Endothelial cell of umbilical vein (primary cell): Measurements from ENCODE around the gene USP28. TPM values are rescaled to one million over a fixed set of nuclear protein-coding genes. Genes with fewer than 3 reads are reported as not detected.

ENCODE experiments used
- BruUV-seq: library from RNA; stranded (reverse); fragments of 400-500 nt; replicated peaks from 2 replicates; lab custom pipeline; 2021; lab: Mats Ljungman, UMichigan
- CTCF ChIA-PET: fragments of 300-600, 350-600 bp; sonication (Branson Sonifier 250); formaldehyde crosslinking; loops from one replicate; lab custom pipeline; 2021; ENCODE audit warnings: antibody characterized with exemption, inconsistent platforms; lab: Charles Lee
- POLR2A ChIA-PET: fragments of 300-600, 350-600 bp; sonication (Branson Sonifier 250); formaldehyde crosslinking; loops from one replicate; lab custom pipeline; 2021; ENCODE audit warnings: antibody characterized with exemption, inconsistent platforms; lab: Charles Lee
- DNase-seq: peaks from one replicate; pipeline ENCODE4 v3.0.0-alpha.2; 2011; ENCODE audit warnings: low read depth, low spot score
- FAIRE-seq: peaks from 2 replicates; lab custom pipeline; 2011; peaks lifted over from hg19 to GRCh38; lab: Jason Lieb, UNC
- H2AFZ ChIP-seq: 2 replicates; pipeline ENCODE4 v1.6.0; 2012; ENCODE audit warnings: low read depth, low read length, control low read depth, inconsistent platforms
- H3K27ac ChIP-seq: 2 replicates; pipeline ENCODE4 v1.5.1; 2011; ENCODE audit warnings: low read depth, mild to moderate bottlenecking, control low read depth, low read length, moderate library complexity; ENCODE audit not compliant: insufficient read depth
- H3K27me3 ChIP-seq, 2 experiments: 2 replicates each; pipeline versions ENCODE4 v1.6.0 to v1.6.1; 2011; ENCODE audit warnings: low read length in 2 of 2, mixed read lengths in 1 of 2; ENCODE audit not compliant: control insufficient read depth in 2 of 2, insufficient read depth in 2 of 2
- H3K36me3 ChIP-seq, 2 experiments: 2 replicates in 1 of 2; 3 replicates in 1 of 2; pipeline ENCODE4 v1.5.1; 2011; ENCODE audit warnings: low read length in 2 of 2, mild to moderate bottlenecking in 1 of 2, moderate library complexity in 1 of 2; ENCODE audit not compliant: control insufficient read depth in 2 of 2, insufficient read depth in 2 of 2; ENCODE audit errors: extremely low read depth in 1 of 2
- H3K4me1 ChIP-seq: 3 replicates; pipeline ENCODE4 v1.5.1; 2011; ENCODE audit warnings: mild to moderate bottlenecking, low read length; ENCODE audit not compliant: control insufficient read depth, insufficient read depth; ENCODE audit errors: extremely low read depth
- H3K4me2 ChIP-seq: 2 replicates; pipeline ENCODE4 v1.6.1; 2011; ENCODE audit warnings: low read length, control low read depth, mixed read lengths; ENCODE audit not compliant: insufficient read depth
- H3K4me3 ChIP-seq, 3 experiments: fragments of 200-600 bp in 1 of 3; sonication (generic), shearing (Covaris generic) in 1 of 3; replicated peaks in 1 of 3; 2 replicates each; pipeline ENCODE4 v1.5.1; 2011 to 2016; ENCODE audit warnings: control low read depth in 3 of 3, low read length in 3 of 3, mild to moderate bottlenecking in 2 of 3, inconsistent platforms in 1 of 3, low read depth in 1 of 3, moderate library complexity in 1 of 3; ENCODE audit not compliant: insufficient read depth in 1 of 3
- H3K79me2 ChIP-seq: 2 replicates; pipeline ENCODE4 v1.6.0; 2012; ENCODE audit warnings: low read length, inconsistent platforms; ENCODE audit not compliant: control insufficient read depth, insufficient read depth
- H3K9ac ChIP-seq: replicated peaks from 2 replicates; pipeline ENCODE3; 2011; ENCODE audit warnings: low read length, control low read depth; ENCODE audit not compliant: insufficient read depth; ENCODE audit errors: extremely low read depth
- H3K9me1 ChIP-seq: replicated peaks from 3 replicates; pipeline ENCODE4 v1.6.0; 2011; ENCODE audit warnings: mild to moderate bottlenecking, low read length; ENCODE audit not compliant: control insufficient read depth, insufficient read depth; ENCODE audit errors: extremely low read depth
- H3K9me3 ChIP-seq: replicated peaks from 2 replicates; pipeline ENCODE4 v1.5.1; 2012; ENCODE audit warnings: low read length, inconsistent platforms; ENCODE audit not compliant: control insufficient read depth, insufficient read depth
- H4K20me1 ChIP-seq: replicated peaks from 2 replicates; pipeline ENCODE3; 2011; ENCODE audit warnings: mild to moderate bottlenecking, low read length; ENCODE audit not compliant: control insufficient read depth, insufficient read depth; ENCODE audit errors: extremely low read depth
- CTCF ChIP-seq, 2 donors: IDR thresholded peaks; 1 replicate in 1 of 2; 2 replicates in 1 of 2; pipeline ENCODE4 v1.5.1; 2011; ENCODE audit warnings: low read length in 2 of 2, mild to moderate bottlenecking in 2 of 2, moderate library complexity in 2 of 2, control low read depth in 1 of 2, inconsistent platforms in 1 of 2, low read depth in 1 of 2; ENCODE audit not compliant: insufficient read depth in 1 of 2; ENCODE audit errors: extremely low read depth in 1 of 2
- EZH2 ChIP-seq: IDR thresholded peaks from 2 replicates; pipeline ENCODE4 v1.6.1; 2012; ENCODE audit warnings: borderline replicate concordance, low read depth, mild to moderate bottlenecking, moderate library complexity, low read length, inconsistent platforms; ENCODE audit not compliant: severe bottlenecking
- FOS ChIP-seq: IDR thresholded peaks from 2 replicates; pipeline ENCODE4 v1.6.1; 2011; ENCODE audit warnings: mild to moderate bottlenecking, low read length, moderate library complexity, borderline replicate concordance; ENCODE audit not compliant: insufficient read depth
- GATA2 ChIP-seq: IDR thresholded peaks from 2 replicates; pipeline ENCODE4 v1.7.0; 2011; ENCODE audit warnings: low read depth, mild to moderate bottlenecking, moderate library complexity, mixed read lengths, low read length; ENCODE audit not compliant: insufficient read length, insufficient read depth
- JUN ChIP-seq: IDR thresholded peaks from 2 replicates; pipeline ENCODE4 v1.6.1; 2011; ENCODE audit warnings: borderline replicate concordance, low read depth; ENCODE audit not compliant: insufficient read length, insufficient read depth
- MAX ChIP-seq: IDR thresholded peaks from 2 replicates; pipeline ENCODE4 v1.6.1; 2011; ENCODE audit not compliant: insufficient read depth, insufficient read length
- MYC ChIP-seq: IDR thresholded peaks from one replicate; pipeline ENCODE4 v1.6.1; 2011; ENCODE audit warnings: mild to moderate bottlenecking, low read depth, low read length
- POLR2A ChIP-seq: IDR thresholded peaks from 2 replicates; pipeline ENCODE4 v1.6.1; 2012; ENCODE audit warnings: low read depth, mild to moderate bottlenecking, control low read depth, low read length
- POLR2AphosphoS5 ChIP-seq: IDR thresholded peaks from 2 replicates; pipeline ENCODE4 v1.6.1; 2012; ENCODE audit warnings: low read depth, mild to moderate bottlenecking, control low read depth, low read length, moderate library complexity; ENCODE audit not compliant: insufficient read depth
- dilution Hi-C: fragments of 300-500 bp; cut with MboI; formaldehyde crosslinking; loops from one replicate; pipeline ENCODE4 v1.15.0; 2019; ENCODE audit warnings: low sequenced_read_pairs; ENCODE audit not compliant: extremely low pct_ligation_motif_present
- intact Hi-C: fragments of 100-400 bp; cut with micrococcal nuclease; formaldehyde crosslinking; loops from one replicate; pipeline ENCODE4 v1.10.0; 2022
- polyA plus RNA-seq, 4 experiments: library from polyadenylated mRNA; depleted of rRNA in 3 of 4; stranded (reverse) in 3 of 4; unstranded in 1 of 4; fragments of >200 nt; gene quantifications; 2 replicates each; pipeline versions ENCODE4 v1.2.1 to v1.2.3, GENCODE V29; 2011 to 2012; ENCODE audit warnings: missing spikeins in 1 of 4
- total RNA-seq: library from RNA; stranded (reverse); gene quantifications from 2 replicates; pipeline ENCODE4 v1.2.3, GENCODE V29; 2021

Gene USP28
- total and polyA plus RNA-seq, 2 donors (not counting 3 experiments of a cell fraction or from before 2014, with no cell fraction given), result 19.2 to 29.6 TPM

- BruUV-seq, result no TSS peak
- DNase-seq (no peak), FAIRE-seq (no peak)
- Histone ChIP-seq H3K9me3 (no peaks in the 10 kb centered on the region), H4K20me1 (no peaks in the 10 kb centered on the region), H3K27me3 (peaks cover 16 to 34% of the 10 kb centered on the region in 2 experiments), H3K4me1 (no peaks in the 10 kb centered on the region), H3K4me2 (no peak overlapping the region), H3K4me3 (no peak overlapping the region), H3K9me1 (no peaks in the 10 kb centered on the region), H3K27ac (no peak overlapping the region), H3K36me3 (no peaks in the 10 kb centered on the region), H3K9ac (no peak overlapping the region), H3K79me2 (no peaks in the 10 kb centered on the region), H2AFZ (no peak overlapping the region)
- intact Hi-C loops (no loop called here), dilution Hi-C loops (no loop called here)
- ChIA-PET POLR2A (no interaction called here), CTCF (interaction anchor here (0.9 to 6.9 kb wide), 6 partner anchors 11 to 360 kb away, joined by 3 to 55 read pairs (median 4); no protein-coding TSS in a partner anchor)
- TF ChIP-seq POLR2AphosphoS5 (no peak), MAX (no peak), FOS (no peak), GATA2 (no peak), POLR2A (no peak), EZH2 (no peak), CTCF (IDR thresholded peaks at IDR 0.05; ENCODE audit: extremely low read depth in 1 of 2, insufficient read depth in 1 of 2, low read depth in 1 of 2, low read length in 2 of 2) (no peak), MYC (no peak), JUN (no peak)
Observed at GRCh38 chr11:113906516-113906915, 31.1 kb upstream of the USP28 start.
